Measurements from ENCODE around the gene UPK2. TPM values are rescaled to one million over a fixed set of nuclear protein-coding genes. Genes with fewer than 3 reads are reported as not detected.

UPK2 gene
- total and polyA plus RNA-seq, 2 of the 13 experiments (the other 11 are each of a cell fraction or from before 2014, with no cell fraction given) = not detected

DNA sequence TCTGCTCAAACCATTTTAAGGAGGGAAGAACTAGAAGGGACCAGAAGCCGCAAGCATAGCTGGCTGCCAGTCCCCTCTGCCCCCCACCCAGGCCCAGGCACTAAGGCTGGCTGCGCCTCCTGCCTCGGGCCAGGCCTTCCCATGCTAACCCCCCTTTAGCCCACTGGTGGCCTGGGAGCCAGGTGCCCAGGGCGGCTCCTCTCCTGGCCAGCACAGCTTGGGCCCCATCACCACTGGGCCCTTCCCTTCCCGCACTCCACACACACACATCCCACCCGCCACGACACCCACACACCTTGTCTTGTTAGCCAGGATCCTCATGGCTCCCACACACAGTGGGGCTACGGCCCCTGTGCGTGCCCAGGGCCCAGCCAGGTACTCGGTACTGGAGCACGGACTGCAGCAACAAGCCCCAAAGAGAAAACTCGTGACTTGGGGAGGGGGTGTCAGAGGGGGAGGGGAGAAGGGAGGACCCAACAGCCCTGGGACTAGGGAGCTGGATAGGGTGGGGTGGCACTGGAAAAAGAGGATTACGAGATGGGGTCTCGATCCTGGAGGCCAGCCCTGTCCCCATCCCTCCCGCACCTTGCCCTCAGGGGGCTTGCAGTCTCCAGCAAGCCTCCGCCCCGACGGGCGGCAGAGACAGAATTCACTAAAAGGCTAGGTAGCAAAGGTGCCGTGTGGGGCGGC is 46.3 kb upstream of the UPK2 start (continued):
- TF ChIP-seq HIVEP1 (CRISPR knock-in tag; IDR thresholded peaks at IDR 0.05) = peak; percentile 37; the same call in 1 of the 2 replicates
- TF ChIP-seq ZNF570 (CRISPR knock-in tag; IDR thresholded peaks at IDR 0.05; ENCODE audit: borderline replicate concordance) = no peak
- TF ChIP-seq SRSF1 (optimal IDR thresholded peaks at IDR 0.05; ENCODE audit: low read depth, low read length) = peak; percentile 15

DNA sequence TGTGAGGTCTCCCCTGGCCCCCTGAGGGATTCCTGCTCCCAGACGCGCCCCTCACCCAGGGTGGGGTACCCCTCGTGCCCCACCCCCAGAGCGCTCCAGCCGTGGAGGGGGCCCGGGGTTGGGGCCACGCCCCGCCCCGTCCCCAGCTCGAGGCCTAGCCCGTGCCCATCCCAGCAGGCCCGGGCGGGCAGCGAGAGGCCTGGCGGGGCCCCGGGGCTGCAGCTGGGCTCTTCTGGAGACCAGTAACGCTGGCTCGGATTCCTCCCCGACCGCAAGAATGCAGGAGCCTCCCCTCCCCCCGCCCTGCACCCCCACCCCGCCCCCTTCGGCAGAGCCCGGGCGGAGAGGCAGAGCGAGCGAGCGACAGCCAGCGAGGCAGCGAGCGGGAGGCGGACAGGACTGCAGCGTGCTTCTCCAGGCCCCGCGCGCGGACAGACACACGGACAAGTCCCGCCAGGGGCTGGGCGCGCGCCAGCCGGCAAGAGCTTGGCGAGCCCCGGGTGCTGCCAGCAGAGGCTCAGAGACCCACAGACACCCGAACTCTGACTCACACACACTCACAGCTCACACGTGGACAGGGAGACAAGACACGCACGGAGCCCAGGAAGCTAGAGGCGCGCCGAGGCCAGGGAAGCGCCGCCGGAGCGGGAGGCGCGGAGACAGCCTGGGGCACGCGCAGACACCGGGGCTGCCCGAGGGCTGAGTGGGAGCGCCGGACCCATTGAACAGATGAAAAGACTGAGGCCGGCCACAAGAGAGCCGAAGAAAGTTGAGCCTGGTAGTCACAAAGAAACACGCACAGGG is 45.6 kb upstream of the UPK2 start:
- FAIRE-seq (no peak), ATAC-seq (peak; percentile 62), DNase-seq (ENCODE audit: low spot score) (peak; percentile 75)
- in situ Hi-C loops (cut with HindIII; ENCODE audit: extremely low pct_ligation_motif_present, low pct_unique_long_range_greater_than_20kb) = no loop called here
- intact Hi-C loops (cut with micrococcal nuclease; ENCODE audit: unreplicated experiment) = loop anchor here (1.0 kb wide), 2 partner anchors 11 to 18 kb away; no protein-coding TSS in a partner anchor
- peak overlapping the region; percentile 62 to 78 (median 62); a peak in 5 of 6 replicates for H3K4me3 ChIP-seq (replicated peaks in 1 of 3; ENCODE audit: insufficient read depth in 1 of 3, low read depth in 2 of 3, low read length in 3 of 3)
- POLR2A ChIA-PET = interaction anchor here (0.6 to 3.6 kb wide), 12 partner anchors 23 to 1275 kb away, joined by 3 to 35 read pairs (median 3); partner anchors contain the start of genes CENATAC, DDX6, HMBS and RPS25
- peak overlapping the region; percentile 95 for H3K4me2 ChIP-seq (ENCODE audit: low read depth, low read length)
- no peaks in the 10 kb centered on the region; a peak in 1 of 5 replicates for H3K27me3 ChIP-seq (ENCODE audit: control insufficient read depth in 1 of 2, insufficient read depth in 2 of 2, low read length in 2 of 2)
- H3K79me2 ChIP-seq (ENCODE audit: insufficient read depth, low read length) = peaks cover 2% of the 10 kb centered on the region
- no peaks in the 10 kb centered on the region for H4K20me1 ChIP-seq (ENCODE audit: insufficient read depth, low read length)
- no peak overlapping the region for H2AFZ ChIP-seq (ENCODE audit: low read length)
- CTCF ChIA-PET (ENCODE audit: low intra/inter-chr PET ratio, low total read pairs) = interaction anchor here (1.1 to 9.1 kb wide), 2 partner anchors 17 to 46 kb away, joined by 3 to 188 read pairs; partner anchors contain the start of genes BCL9L and UPK2
- WGBS (ENCODE audit: low lambda C conversion rate) = 0% methylated on average over 18 of the region's 67 CpGs
- BruUV-seq (replicated peaks) = TSS peak; percentile 79
- peak overlapping the region; percentile 89 for H3K27ac ChIP-seq (ENCODE audit: extremely low read length, insufficient read depth, low read length)
- H3K36me3 ChIP-seq (replicated peaks in 1 of 2; ENCODE audit: control insufficient read depth in 1 of 2, insufficient read depth in 2 of 2, low read length in 2 of 2) = peaks cover 0 to 19% of the 10 kb centered on the region in 2 experiments; a peak in 1 of 5 replicates
- no peaks in the 10 kb centered on the region for H3K9me3 ChIP-seq (ENCODE audit: low read length)
- peak overlapping the region; percentile 86 for H3K9ac ChIP-seq (ENCODE audit: insufficient read depth, low read depth, low read length)
- peaks cover 75% of the 10 kb centered on the region for H3K4me1 ChIP-seq (ENCODE audit: insufficient read depth, low read length)
- no peak for TF ChIP-seq ONECUT2 (CRISPR knock-in tag; IDR thresholded peaks at IDR 0.05)
- no peak for TF ChIP-seq ZFP90 (CRISPR knock-in tag; IDR thresholded peaks at IDR 0.05; ENCODE audit: borderline replicate concordance)
- no peak for TF ChIP-seq ZNF713 (CRISPR knock-in tag; IDR thresholded peaks at IDR 0.05)
- no peak for TF ChIP-seq ZNF30 (CRISPR knock-in tag; IDR thresholded peaks at IDR 0.05)
- TF ChIP-seq, protein P1, sequence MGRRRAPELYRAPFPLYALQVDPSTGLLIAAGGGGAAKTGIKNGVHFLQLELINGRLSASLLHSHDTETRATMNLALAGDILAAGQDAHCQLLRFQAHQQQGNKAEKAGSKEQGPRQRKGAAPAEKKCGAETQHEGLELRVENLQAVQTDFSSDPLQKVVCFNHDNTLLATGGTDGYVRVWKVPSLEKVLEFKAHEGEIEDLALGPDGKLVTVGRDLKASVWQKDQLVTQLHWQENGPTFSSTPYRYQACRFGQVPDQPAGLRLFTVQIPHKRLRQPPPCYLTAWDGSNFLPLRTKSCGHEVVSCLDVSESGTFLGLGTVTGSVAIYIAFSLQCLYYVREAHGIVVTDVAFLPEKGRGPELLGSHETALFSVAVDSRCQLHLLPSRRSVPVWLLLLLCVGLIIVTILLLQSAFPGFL (CRISPR knock-in tag; IDR thresholded peaks at IDR 0.05) = no peak
- TF ChIP-seq ZNF644 (CRISPR knock-in tag; IDR thresholded peaks at IDR 0.05; ENCODE audit: low read depth) = no peak
- TF ChIP-seq ZNF563 (CRISPR knock-in tag; IDR thresholded peaks at IDR 0.05) = no peak
- TF ChIP-seq, protein P2, sequence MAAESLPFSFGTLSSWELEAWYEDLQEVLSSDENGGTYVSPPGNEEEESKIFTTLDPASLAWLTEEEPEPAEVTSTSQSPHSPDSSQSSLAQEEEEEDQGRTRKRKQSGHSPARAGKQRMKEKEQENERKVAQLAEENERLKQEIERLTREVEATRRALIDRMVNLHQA (CRISPR knock-in tag; IDR thresholded peaks at IDR 0.05) = no peak
- TF ChIP-seq, protein P3, sequence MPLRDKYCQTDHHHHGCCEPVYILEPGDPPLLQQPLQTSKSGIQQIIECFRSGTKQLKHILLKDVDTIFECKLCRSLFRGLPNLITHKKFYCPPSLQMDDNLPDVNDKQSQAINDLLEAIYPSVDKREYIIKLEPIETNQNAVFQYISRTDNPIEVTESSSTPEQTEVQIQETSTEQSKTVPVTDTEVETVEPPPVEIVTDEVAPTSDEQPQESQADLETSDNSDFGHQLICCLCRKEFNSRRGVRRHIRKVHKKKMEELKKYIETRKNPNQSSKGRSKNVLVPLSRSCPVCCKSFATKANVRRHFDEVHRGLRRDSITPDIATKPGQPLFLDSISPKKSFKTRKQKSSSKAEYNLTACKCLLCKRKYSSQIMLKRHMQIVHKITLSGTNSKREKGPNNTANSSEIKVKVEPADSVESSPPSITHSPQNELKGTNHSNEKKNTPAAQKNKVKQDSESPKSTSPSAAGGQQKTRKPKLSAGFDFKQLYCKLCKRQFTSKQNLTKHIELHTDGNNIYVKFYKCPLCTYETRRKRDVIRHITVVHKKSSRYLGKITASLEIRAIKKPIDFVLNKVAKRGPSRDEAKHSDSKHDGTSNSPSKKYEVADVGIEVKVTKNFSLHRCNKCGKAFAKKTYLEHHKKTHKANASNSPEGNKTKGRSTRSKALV (CRISPR knock-in tag; IDR thresholded peaks at IDR 0.05) = no peak
- no peak for TF ChIP-seq RFXANK (CRISPR knock-in tag; IDR thresholded peaks at IDR 0.05)
- TF ChIP-seq, protein P4, sequence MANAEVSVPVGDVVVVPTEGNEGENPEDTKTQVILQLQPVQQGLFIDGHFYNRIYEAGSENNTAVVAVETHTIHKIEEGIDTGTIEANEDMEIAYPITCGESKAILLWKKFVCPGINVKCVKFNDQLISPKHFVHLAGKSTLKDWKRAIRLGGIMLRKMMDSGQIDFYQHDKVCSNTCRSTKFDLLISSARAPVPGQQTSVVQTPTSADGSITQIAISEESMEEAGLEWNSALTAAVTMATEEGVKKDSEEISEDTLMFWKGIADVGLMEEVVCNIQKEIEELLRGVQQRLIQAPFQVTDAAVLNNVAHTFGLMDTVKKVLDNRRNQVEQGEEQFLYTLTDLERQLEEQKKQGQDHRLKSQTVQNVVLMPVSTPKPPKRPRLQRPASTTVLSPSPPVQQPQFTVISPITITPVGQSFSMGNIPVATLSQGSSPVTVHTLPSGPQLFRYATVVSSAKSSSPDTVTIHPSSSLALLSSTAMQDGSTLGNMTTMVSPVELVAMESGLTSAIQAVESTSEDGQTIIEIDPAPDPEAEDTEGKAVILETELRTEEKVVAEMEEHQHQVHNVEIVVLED (CRISPR knock-in tag; IDR thresholded peaks at IDR 0.05; ENCODE audit: borderline replicate concordance) = no peak
- TF ChIP-seq ZNF160 (CRISPR knock-in tag; IDR thresholded peaks at IDR 0.05) = no peak
- TF ChIP-seq MIER2 (CRISPR knock-in tag; IDR thresholded peaks at IDR 0.05) = no peak
- no peak for TF ChIP-seq ETV6 (CRISPR knock-in tag; conservative IDR thresholded peaks at IDR 0.05)

Measured in HepG2 (cell line).